Measurements from ENCODE around the gene ADAMTS15.

DNA sequence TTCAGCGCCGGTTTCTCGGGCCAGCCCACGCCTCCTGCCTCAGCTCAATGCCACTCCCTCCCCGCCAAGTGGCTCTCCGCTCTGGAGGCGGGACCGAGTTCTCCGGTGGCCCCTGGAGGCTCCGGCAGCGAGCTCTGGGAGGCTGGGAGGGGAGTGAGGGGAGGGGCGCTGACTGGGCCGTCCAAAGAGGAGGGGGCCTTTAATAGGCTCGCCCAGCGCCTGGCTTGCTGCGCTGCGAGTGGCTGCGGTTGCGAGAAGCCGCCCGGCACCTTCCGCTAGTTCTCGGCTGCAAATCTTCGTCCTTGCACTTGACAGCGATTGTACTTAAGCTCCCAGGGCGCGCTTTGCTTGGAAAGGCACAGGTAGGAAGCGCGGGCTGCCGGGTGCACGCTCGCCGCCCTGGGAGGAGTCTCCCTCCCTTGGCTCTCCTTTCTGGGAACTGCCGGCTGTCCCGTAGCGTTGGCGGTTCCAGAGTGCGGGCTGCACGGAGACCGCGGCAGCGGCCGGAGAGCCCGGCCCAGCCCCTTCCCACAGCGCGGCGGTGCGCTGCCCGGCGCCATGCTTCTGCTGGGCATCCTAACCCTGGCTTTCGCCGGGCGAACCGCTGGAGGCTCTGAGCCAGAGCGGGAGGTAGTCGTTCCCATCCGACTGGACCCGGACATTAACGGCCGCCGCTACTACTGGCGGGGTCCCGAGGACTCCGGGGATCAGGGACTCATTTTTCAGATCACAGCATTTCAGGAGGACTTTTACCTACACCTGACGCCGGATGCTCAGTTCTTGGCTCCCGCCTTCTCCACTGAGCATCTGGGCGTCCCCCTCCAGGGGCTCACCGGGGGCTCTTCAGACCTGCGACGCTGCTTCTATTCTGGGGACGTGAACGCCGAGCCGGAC lies at the start of gene ADAMTS15:
- TF ChIP-seq, protein P1, sequence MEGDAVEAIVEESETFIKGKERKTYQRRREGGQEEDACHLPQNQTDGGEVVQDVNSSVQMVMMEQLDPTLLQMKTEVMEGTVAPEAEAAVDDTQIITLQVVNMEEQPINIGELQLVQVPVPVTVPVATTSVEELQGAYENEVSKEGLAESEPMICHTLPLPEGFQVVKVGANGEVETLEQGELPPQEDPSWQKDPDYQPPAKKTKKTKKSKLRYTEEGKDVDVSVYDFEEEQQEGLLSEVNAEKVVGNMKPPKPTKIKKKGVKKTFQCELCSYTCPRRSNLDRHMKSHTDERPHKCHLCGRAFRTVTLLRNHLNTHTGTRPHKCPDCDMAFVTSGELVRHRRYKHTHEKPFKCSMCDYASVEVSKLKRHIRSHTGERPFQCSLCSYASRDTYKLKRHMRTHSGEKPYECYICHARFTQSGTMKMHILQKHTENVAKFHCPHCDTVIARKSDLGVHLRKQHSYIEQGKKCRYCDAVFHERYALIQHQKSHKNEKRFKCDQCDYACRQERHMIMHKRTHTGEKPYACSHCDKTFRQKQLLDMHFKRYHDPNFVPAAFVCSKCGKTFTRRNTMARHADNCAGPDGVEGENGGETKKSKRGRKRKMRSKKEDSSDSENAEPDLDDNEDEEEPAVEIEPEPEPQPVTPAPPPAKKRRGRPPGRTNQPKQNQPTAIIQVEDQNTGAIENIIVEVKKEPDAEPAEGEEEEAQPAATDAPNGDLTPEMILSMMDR (IDR thresholded peaks at IDR 0.05): peak in 1 of 12 donors; percentile 5
- peak in 1 of 2 donors; percentile 72 for TF ChIP-seq POLR2A (IDR thresholded peaks at IDR 0.05)

Measured in heart left ventricle (tissue), 13 donors.